Dermis microvascular lymphatic vessel endothelial cell (primary cell): ENCODE data around the gene PLAU. TPM values are rescaled to one million over a fixed set of nuclear protein-coding genes. Genes with fewer than 3 reads are reported as not detected.
"Not testable (repeated sequence)": the region's sequence is repeated elsewhere in the genome, so short reads cannot be mapped to it uniquely, and the experiment has no call there.

Source experiments
- DNase-seq, 2 donors: peaks; one replicate each; pipeline versions ENCODE4 v3.0.0 to v3.0.0-alpha.2; 2010; ENCODE audit warnings: low read depth in 2 of 2
- total RNA-seq: library from RNA; depleted of rRNA; stranded (reverse); fragments of >200 nt; gene quantifications from 2 replicates; pipeline ENCODE4 v1.2.1, GENCODE V29; 2014

Gene PLAU
- total RNA-seq, 1 donor from 2014 or later = 11.8 TPM

- no peak for DNase-seq
These were observed 34.4 kb upstream of the PLAU start for GRCh38 chr10:73876566-73876965.

GRCh38 chr10:73876971-73877370, 34.0 kb upstream of the PLAU start:
- DNase-seq = no peak

DNA sequence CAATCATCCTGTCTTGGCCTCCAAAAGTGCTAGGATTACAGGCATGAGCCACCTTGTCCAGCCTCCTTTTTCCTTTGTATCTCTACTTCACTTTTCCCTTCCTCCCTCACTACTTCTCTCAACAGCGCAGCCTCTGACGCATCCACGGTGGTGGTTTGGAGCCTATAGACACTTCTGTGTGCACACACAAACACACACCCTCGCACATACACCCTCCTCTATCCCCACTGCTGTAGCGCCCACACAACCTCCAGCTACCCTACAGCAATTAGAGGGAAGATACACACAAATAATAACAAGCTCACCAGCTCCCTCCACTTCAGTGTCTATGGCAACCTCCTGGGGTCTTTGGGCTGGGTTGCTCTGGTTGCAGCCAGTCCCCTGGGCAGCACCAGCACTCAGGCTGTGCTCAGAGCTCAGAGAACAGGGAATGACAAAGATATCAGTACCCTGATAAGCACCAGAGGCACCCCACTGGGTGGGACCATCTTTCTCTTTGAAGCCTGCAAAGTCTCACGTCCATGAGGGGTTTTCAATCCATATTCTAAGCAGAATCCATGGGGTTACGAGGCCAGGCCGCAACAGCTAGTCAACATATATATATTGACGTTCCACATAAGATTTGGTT, 33.3 kb upstream of the PLAU start:
- no peak for DNase-seq

DNA sequence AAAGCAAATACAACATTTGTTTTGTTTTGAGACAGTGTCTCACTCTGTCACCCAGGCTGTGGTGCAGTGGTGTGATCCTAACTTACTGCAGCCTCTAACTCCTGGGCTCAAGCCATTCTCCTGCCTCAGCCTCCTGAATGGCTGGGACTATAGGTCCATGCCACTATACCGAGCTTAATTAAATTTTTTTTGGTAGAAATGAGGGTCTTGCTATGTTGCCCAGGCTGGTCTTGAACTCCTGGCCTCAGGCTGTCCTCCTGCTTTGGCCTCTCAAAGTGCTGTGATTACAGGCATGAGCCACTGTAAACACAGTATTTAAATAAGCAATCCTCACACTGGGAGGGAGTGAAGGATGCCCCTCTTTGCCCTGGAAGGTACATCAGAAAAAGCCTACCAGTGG, 32.6 kb upstream of the PLAU start:
- DNase-seq = no peak

DNA sequence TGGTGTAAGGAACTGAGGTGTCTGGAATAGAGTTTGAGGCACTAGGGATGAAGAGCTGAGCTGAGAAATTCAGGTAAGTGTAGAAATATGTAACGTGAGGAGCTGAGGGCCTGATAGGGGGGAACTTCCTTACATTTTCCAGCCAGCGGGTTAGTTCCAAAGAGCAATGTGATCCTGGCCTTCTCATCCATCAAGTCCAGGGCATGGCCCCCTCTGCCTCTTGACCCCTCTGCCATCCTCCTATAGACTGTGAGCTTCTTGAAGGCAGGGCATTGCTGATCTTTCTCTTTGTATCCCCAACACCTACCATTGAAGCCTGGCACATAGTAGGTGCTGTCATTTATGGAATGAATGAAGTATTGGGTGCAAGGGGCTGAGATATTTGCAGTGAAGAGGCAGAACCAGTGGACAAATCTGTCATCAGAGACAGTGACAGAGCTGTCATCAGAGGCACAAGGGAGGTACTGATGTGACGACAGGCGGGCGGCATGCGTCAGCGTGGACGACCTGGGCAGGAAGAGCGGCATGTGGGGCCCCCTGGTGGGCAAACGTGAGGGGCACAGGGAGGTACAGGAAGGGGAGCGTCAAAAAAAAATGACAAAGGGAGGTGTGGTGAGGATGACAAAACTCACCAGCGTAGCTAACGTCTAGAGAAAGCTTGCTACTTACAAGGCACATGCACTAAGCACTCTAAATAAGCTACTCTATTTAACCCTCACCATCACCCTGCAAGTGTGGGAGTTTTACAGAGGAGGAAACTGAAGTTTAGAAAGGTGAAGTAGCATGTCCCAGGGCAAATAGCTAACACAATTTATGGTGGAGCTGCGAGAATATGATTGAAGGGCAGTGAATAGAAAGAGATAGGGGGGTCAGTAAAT, 31.4 kb upstream of the PLAU start:
- peak; percentile 68 to 86 for DNase-seq

GRCh38 chr10:73881221-73881919, 29.6 kb upstream of the PLAU start:
- DNase-seq = no peak

DNA sequence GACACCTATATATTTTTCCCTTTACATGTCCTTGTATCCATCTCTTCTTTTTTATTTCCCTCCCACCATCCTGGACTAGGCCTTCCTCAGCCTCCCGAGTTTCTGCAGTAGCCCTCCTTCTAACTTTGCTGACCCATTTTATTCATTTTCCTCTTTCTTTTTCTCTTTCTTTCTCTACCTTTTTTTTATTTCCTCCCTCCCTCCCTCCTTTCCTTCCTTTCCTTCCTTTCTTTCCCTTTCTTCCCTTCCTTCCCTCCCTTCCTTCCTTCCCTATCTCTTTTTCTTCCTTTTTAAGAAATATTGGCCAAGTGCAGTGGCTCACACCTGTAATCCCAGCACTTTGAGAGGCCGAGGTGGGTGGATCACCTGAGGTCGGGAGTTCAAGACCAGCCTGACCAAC, 26.9 kb upstream of the PLAU start:
- no peak for DNase-seq

- peak; percentile 36 to 80 for DNase-seq
These were observed 24.8 kb upstream of the PLAU start for GRCh38 chr10:73886085-73886529.

DNA sequence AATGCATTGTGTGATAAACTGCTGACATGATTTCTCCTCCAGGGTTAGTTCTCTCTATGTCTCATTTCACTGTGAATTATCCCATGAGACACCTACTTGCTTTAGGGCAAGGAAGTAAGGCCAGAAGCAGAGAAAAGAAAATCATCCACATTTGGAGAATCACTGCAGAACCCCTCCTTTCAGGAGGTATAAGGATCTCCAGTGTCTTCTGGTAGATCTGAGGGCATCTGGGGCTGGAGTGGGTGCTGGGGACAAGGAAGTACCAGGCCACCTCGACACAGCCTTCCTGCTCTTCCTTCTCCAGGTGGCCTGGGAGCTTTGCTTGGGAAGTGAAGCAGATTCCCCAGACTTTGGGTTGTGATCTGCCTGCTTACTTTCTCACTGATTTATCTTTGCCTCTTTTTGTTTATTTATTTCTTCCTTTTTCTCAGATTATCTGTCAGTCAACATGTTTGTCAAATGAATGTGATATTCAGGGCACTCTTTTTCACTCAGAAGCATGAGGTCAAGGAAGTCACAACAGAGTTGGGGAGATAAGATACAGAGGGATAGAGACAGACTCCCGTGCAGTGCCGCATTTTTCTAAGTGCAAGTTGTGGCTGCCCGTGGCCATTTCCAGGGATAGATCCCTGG, 24.2 kb upstream of the PLAU start:
- DNase-seq = no peak

DNA sequence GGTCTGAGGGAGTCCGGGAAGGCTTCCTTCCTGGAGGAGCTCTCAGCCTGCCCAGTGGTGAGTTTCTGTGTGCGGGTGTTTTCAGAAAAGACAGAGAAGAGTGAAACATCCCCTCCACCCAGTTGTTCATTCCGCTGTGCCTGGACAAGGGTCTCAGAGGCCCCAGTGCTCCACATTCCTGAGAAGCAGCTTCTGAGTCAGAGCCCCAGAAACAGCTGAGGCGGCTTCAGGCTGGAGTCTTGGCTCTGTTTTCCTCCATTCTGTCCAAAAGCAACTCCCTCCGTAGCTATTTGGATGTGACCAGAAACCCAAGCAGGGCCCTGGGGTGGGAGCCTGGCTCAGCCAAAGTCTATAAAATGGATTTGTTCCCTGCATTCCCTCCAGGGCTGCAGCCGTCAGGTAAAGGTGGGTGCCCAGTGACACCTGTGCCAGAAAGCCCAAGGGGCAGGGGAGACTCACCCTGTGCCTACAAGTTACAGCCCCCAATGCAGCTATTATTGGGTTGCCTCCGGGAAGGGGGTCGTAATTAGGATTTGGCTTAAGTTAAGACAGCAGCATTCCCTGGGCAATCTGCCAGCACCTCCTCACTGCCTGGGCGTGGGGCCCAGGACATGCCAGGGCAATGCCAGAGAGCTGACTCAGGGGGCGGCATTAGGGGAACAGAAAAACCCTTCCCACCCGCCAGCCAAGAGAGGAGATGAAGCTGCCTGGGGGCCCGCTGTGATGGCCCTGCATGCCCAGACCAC, 23.5 kb upstream of the PLAU start:
- DNase-seq = peak in 1 of 2 donors; percentile 66

DNA sequence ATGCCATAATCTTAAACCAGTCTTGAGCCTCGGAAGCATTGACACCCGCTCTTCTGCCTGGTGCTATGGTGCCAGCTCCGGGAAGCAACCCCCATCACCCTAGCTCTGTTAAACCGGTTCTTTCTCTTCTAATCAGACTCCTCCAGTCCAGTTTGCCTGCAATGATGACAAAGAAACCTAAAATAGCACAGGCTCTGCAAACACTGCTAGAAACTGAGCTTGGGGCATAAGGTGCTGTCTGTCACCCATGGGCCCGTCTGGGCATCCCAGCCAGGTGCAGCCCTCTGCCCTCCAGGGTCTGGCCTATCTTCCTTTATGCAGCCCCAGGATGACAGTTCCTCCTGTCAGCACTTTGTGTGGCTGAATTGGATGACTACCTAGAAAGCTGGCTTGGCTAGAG, 22.4 kb upstream of the PLAU start:
- no peak for DNase-seq

GRCh38 chr10:73889014-73889413, 21.9 kb upstream of the PLAU start:
- no peak for DNase-seq

GRCh38 chr10:73889416-73889815, 21.5 kb upstream of the PLAU start:
- not testable (repeated sequence) for DNase-seq

- no peak for DNase-seq
These were observed 20.7 kb upstream of the PLAU start for GRCh38 chr10:73890261-73890660.

- not testable (repeated sequence) for DNase-seq
These were observed 20.1 kb upstream of the PLAU start for GRCh38 chr10:73890830-73891229.

- DNase-seq = no peak
These were observed 19.4 kb upstream of the PLAU start for GRCh38 chr10:73891540-73891939.

DNA sequence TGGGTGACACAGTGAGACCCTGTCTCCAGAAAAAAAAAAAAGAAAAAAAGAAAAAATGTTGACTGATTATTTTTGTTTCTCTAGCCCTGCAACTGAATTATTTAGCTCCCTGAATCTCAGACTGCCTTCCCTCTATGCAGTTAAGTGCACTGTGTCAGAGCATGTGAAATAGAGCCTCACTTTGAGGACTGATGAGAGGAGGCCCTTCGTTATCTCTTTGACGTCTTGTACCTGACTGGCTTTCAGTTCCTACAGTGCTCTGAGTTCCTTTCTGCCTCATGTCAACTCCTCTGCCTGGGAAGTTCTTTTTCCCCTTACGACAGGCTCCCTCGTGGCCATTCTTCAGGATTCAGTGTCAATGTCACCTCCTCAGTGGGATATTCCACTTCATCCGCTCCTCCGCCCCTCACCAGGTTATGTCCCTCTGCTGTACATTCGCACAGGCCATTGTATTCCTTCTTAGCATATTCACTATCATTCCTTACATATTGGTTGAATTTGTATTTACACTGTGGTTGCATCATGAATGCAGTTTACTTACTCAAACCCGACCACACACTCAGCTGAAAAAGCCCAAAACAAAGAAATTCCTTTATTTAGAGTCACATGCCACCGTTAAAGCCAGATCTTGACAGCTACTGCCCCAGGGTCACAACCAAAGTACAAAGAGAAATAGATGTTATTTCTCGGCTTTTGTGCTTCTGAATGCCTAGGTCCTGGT, 18.5 kb upstream of the PLAU start:
- no peak for DNase-seq

DNA sequence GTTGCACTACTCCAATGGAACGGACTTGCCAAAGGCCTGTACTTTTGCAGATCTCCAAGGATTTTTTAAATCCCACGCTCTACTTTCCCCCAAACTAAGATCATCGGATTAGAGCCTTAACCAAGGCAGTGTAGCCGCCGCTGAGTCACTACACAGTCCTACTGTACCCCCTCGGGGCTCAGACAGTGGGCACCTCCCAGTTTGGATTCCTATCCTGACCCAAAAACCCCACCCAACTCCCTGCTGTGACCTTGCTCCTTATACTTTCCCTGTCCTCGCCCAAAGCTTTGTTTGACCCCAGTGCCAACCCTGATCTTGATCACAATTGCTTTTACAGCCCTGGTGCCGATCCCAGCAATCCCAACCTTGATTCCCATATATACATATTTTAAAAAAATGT, 17.5 kb upstream of the PLAU start:
- DNase-seq = no peak

- peak; percentile 23 to 94 for DNase-seq
These were observed 16.5 kb upstream of the PLAU start for GRCh38 chr10:73894245-73894971.

GRCh38 chr10:73895381-73895780, 15.6 kb upstream of the PLAU start:
- not testable (repeated sequence) for DNase-seq
